ENCODE measurements around the gene CARD11. TPM values are rescaled to one million over a fixed set of nuclear protein-coding genes. Genes with fewer than 3 reads are reported as not detected.
A peak's percentile ranks its signal among the peaks of the same experiment; 100 is the strongest.

Gene CARD11
- total RNA-seq, 4 donors from 2014 or later = 3.1 to 53.6 (median 5.9) TPM

- Histone ChIP-seq H3K4me3 (no peak overlapping the region), H3K27me3 (no peaks in the 10 kb centered on the region), H3K9me3 (peaks cover 0 to 12% (median 0%) of the 10 kb centered on the region in 4 donors), H3K4me1 (peaks cover 0 to 8% (median 3%) of the 10 kb centered on the region in 4 donors), H3K36me3 (no peaks in the 10 kb centered on the region), H3K27ac (no peak overlapping the region)
- TF ChIP-seq CTCF (IDR thresholded peaks at IDR 0.05) = no peak
- no peak for TF ChIP-seq POLR2A (IDR thresholded peaks at IDR 0.05)
- DNase-seq = no peak
Measured at GRCh38 chr7:2970307-2970664, 73.4 kb downstream of the CARD11 start.

DNA sequence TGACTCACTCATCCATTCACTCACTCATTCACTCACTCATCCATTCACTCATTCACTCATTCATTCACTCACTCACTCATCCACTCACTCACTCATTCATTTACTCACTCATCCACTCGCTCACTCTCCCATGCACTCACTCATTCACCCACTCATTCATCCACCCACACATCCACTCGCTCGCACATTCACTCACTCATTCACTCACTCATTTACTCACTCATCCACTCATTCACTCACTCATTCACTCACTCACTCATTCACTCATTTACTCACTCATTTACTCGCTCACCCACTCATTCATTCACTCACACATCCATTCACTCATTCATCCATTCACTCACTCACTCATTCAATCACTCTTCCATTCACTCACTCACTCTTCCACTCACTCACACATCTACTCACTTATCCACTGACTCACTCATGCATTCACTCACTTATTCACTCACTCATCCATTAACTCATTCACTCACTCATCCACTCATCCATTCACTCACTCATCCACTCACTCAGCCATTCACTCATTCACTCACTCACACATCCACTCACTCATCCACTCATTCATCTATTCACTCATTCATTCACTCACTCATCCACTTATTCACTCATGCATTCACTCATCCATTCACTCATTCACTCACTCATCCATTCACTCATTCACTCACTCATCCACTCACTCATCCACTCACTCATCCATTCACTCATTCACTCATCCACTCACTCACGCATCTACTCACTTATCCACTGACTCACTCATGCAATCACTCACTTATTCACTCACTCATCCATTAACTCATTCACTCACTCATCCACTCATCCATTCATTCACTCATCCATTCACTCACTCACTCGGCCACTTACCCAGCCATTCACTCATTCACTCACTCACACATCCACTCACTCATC lies 74.0 kb downstream of the CARD11 start:
- no peak overlapping the region for H3K4me3 ChIP-seq
- H3K27ac ChIP-seq = no peak overlapping the region
- H3K27me3 ChIP-seq = no peaks in the 10 kb centered on the region
- H3K9me3 ChIP-seq = peaks cover 0 to 12% (median 0%) of the 10 kb centered on the region in 4 donors
- peaks cover 0 to 8% (median 3%) of the 10 kb centered on the region in 4 donors for H3K4me1 ChIP-seq
- H3K36me3 ChIP-seq = no peaks in the 10 kb centered on the region
- TF ChIP-seq POLR2A (IDR thresholded peaks at IDR 0.05) = no peak
- no peak for TF ChIP-seq CTCF (IDR thresholded peaks at IDR 0.05)
- no peak for DNase-seq

- H3K36me3 ChIP-seq = no peaks in the 10 kb centered on the region
- no peaks in the 10 kb centered on the region for H3K27me3 ChIP-seq
- no peak for TF ChIP-seq CTCF (IDR thresholded peaks at IDR 0.05)
- no peak overlapping the region for H3K27ac ChIP-seq
- H3K9me3 ChIP-seq = peaks cover 0 to 12% (median 0%) of the 10 kb centered on the region in 4 donors
- DNase-seq = peak in 2 of 3 donors; percentile 11 to 26
- H3K4me3 ChIP-seq = no peak overlapping the region
- peaks cover 0 to 8% (median 3%) of the 10 kb centered on the region in 4 donors for H3K4me1 ChIP-seq
Measured at GRCh38 chr7:2968616-2969397, 74.9 kb downstream of the CARD11 start.

DNA sequence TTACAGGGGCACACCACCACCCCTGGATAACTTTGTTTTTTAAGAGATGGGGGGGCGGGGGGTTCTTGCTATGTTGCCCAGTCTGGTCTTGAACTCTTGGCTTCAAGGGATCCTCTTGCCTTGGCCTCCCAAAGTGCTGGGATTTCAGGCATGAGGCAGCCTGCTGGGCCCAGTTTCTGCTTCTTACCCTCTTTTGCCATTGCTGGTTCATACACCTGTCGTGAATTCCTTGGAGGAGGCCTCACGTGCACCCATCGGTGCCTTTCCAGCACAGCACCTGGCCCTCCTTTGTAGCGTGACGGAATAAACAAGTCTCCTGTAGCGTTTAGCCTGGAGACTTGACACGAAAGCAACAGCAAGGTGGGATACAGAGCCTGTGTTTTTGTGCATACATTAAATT lies 75.5 kb downstream of the CARD11 start:
- DNase-seq = peak in 2 of 3 donors; percentile 13 to 17
- TF ChIP-seq CTCF (IDR thresholded peaks at IDR 0.05) (no peak), POLR2A (IDR thresholded peaks at IDR 0.05) (no peak)
- H3K36me3 ChIP-seq = no peaks in the 10 kb centered on the region
- H3K27me3 ChIP-seq = no peaks in the 10 kb centered on the region
- H3K4me3 ChIP-seq = no peak overlapping the region
- no peak overlapping the region for H3K27ac ChIP-seq
- H3K4me1 ChIP-seq = peaks cover 0 to 8% (median 3%) of the 10 kb centered on the region in 4 donors
- peaks cover 0 to 12% (median 0%) of the 10 kb centered on the region in 4 donors for H3K9me3 ChIP-seq

- H3K27ac ChIP-seq = no peak overlapping the region
- H3K27me3 ChIP-seq = no peaks in the 10 kb centered on the region
- no peak for TF ChIP-seq POLR2A (IDR thresholded peaks at IDR 0.05)
- H3K4me1 ChIP-seq = peaks cover 0 to 6% (median 1%) of the 10 kb centered on the region in 4 donors
- no peaks in the 10 kb centered on the region for H3K36me3 ChIP-seq
- no peak overlapping the region for H3K4me3 ChIP-seq
- peaks cover 0 to 12% (median 0%) of the 10 kb centered on the region in 4 donors for H3K9me3 ChIP-seq
- DNase-seq = peak in 1 of 3 donors; percentile 6
Measured at GRCh38 chr7:2967705-2968104, 76.0 kb downstream of the CARD11 start.
